Breast epithelium (tissue), 4 donors: ENCODE data around the gene NME7. TPM values are rescaled to one million over a fixed set of nuclear protein-coding genes. Genes with fewer than 3 reads are reported as not detected.

Experiments
- DNase-seq, 2 donors: peaks; one replicate each; pipeline ENCODE4 v3.0.0-alpha.2; 2019; ENCODE audit warnings: low spot score in 2 of 2
- H3K27ac ChIP-seq, 2 donors: fragments of 200-600 bp; sonication (generic) in 1 of 2; one replicate each; pipeline ENCODE4 v1.5.1; 2016 to 2019; ENCODE audit warnings: mild to moderate bottlenecking in 1 of 2
- H3K27me3 ChIP-seq, 2 donors: fragments of 200-600 bp; sonication (generic) in 1 of 2; one replicate each; pipeline versions ENCODE4 v1.5.1 to v1.6.0; 2017 to 2019; ENCODE audit warnings: control low read depth in 1 of 2, mild to moderate bottlenecking in 1 of 2
- H3K36me3 ChIP-seq: fragments of 200-600 bp; one replicate; pipeline ENCODE4 v1.5.1; 2019
- H3K4me1 ChIP-seq, 2 donors: fragments of 200-600 bp; sonication (generic); one replicate each; pipeline ENCODE4 v1.5.1; 2016 to 2019; ENCODE audit warnings: control low read depth in 1 of 2
- H3K4me3 ChIP-seq, 3 donors: fragments of 200-600 bp; sonication (generic); 1 replicate in 2 of 3; 2 replicates in 1 of 3; pipeline ENCODE4 v1.5.1; 2016 to 2019; ENCODE audit warnings: mild to moderate bottlenecking in 3 of 3, moderate library complexity in 2 of 3
- H3K9me3 ChIP-seq, 2 donors: fragments of 200-600 bp; sonication (generic) in 1 of 2; one replicate each; pipeline ENCODE4 v1.5.1; 2016 to 2019; ENCODE audit warnings: control low read depth in 1 of 2
- CTCF ChIP-seq, 3 donors: fragments of 450-650 bp; IDR thresholded peaks; one replicate each; pipeline ENCODE4 v1.5.1; 2016 to 2017; ENCODE audit warnings: antibody characterized with exemption in 3 of 3, mild to moderate bottlenecking in 3 of 3, moderate library complexity in 3 of 3
- POLR2A ChIP-seq: fragments of 450-650 bp; IDR thresholded peaks from one replicate; pipeline ENCODE4 v1.6.1; 2016; ENCODE audit warnings: antibody characterized with exemption, mild to moderate bottlenecking, moderate library complexity
- POLR2AphosphoS5 ChIP-seq, 3 donors: sonication (generic); formaldehyde crosslinking; IDR thresholded peaks; one replicate each; pipeline ENCODE4 v1.6.1; 2017; ENCODE audit warnings: antibody characterized with exemption in 3 of 3
- intact Hi-C: fragments of 100-400 bp; cut with DNase I; formaldehyde crosslinking; loops from one replicate; pipeline ENCODE4 v1.15.1; 2023; ENCODE audit warnings: low total_unique reads
- total RNA-seq, 3 donors: library from RNA; depleted of rRNA; stranded (reverse); fragments of >200 nt; gene quantifications; one replicate each; pipeline ENCODE4 v1.1.0, GENCODE V29; 2016

NME7 gene
- total RNA-seq, 3 donors from 2014 or later = 13.0 to 22.8 (median 16.7) TPM

DNA sequence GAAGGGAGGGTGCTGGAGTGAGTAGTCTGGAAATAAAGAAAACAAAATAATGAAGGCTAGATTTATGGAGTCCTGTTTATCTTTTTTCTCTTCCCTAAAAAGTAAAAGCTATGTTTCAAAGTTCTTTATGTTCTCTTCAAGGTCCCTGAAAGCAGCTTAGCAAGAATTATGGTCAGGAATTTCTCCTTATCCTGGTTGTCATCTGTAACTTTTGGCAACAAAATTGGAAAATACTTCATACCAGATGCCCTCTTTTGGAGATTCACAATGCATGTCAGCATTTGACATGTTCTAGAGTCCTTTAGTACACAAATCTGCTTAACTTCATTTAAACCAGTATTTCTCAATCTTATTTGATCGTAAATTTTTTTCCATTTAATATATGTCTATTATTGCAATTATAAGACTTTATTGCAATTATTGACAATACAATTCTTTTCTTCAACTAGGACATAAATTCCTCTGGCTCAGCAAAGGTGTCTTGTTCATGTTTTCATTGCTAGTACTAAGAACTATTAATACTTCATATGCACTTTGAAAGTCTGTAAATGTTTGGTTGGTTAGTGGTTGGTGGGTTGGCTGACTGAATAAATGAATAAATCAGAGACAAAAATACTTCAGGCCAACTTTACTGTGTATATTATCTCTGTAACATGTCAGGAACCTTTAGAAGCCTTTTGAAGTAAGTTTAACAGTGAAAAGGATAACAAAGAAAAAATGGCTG, 159.6 kb downstream of the NME7 start:
- Histone ChIP-seq H3K36me3 (no peaks in the 10 kb centered on the region), H3K4me3 (no peak overlapping the region), H3K27me3 (no peaks in the 10 kb centered on the region), H3K27ac (no peak overlapping the region), H3K9me3 (no peaks in the 10 kb centered on the region), H3K4me1 (no peaks in the 10 kb centered on the region)
- DNase-seq = no peak
- TF ChIP-seq CTCF (IDR thresholded peaks at IDR 0.05) (no peak), POLR2AphosphoS5 (IDR thresholded peaks at IDR 0.05) (no peak), POLR2A (no peak)
- intact Hi-C loops = no loop called here

DNA sequence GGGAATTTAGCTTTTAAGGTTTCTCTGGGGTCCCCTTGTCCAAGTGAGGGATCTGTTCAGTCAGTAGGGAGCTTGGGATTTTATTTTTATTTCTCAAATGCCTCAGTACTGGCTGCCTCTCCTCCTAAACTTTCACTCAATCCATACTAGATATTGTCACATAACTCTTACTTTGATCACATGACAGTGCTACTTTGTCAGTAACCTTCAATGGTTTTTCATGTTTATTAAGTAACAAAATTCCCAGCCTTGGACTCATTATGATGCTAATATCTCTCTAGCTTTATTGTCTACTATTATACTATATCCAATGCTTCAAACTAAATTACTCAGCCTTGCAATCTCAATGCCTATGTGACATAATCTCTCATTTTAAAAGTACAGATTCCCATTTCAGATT, 163.4 kb downstream of the NME7 start:
- H3K9me3 ChIP-seq = no peaks in the 10 kb centered on the region
- H3K36me3 ChIP-seq = no peaks in the 10 kb centered on the region
- TF ChIP-seq CTCF (IDR thresholded peaks at IDR 0.05) (no peak), POLR2A (no peak), POLR2AphosphoS5 (IDR thresholded peaks at IDR 0.05) (no peak)
- H3K27ac ChIP-seq = no peak overlapping the region
- H3K27me3 ChIP-seq = no peaks in the 10 kb centered on the region
- H3K4me1 ChIP-seq = no peaks in the 10 kb centered on the region
- intact Hi-C loops = no loop called here
- no peak for DNase-seq
- no peak overlapping the region for H3K4me3 ChIP-seq

- intact Hi-C loops = no loop called here
- Histone ChIP-seq H3K4me1 (no peaks in the 10 kb centered on the region), H3K36me3 (no peaks in the 10 kb centered on the region), H3K9me3 (no peaks in the 10 kb centered on the region), H3K4me3 (no peak overlapping the region), H3K27ac (no peak overlapping the region), H3K27me3 (no peaks in the 10 kb centered on the region)
- TF ChIP-seq POLR2AphosphoS5 (IDR thresholded peaks at IDR 0.05) = no peak
- TF ChIP-seq CTCF (IDR thresholded peaks at IDR 0.05) = no peak
- no peak for TF ChIP-seq POLR2A
- DNase-seq = no peak
These were observed 164.6 kb downstream of the NME7 start for GRCh38 chr1:169202791-169203665.

DNA sequence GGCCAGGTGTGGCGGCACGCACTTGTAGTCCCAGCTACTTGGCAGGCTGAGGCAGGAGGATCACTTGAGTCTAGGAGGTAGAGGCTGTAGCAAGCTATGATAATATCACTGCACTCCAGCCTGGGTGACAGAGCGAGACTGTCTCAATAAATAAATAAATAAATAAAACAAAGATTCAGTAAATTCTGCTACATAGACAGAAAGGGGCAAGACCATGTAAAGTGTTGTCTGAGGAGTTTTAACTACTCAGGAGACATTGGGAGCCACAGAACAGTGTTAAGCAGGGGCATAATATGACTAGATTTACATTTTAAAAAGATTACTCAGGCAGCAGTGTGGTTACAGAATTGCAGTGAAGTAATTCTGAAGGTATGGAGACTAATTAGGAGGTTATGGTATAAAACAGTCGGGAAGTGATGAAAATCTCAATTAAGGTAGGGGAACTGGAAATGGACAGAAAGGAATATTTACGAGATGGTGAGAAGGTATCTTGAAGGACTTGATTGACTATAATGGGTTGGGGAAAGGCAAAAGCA, 166.4 kb downstream of the NME7 start:
- no peak for TF ChIP-seq POLR2A
- no peak for TF ChIP-seq POLR2AphosphoS5 (IDR thresholded peaks at IDR 0.05)
- TF ChIP-seq CTCF (IDR thresholded peaks at IDR 0.05) = no peak
- intact Hi-C loops = no loop called here
- Histone ChIP-seq H3K36me3 (no peaks in the 10 kb centered on the region), H3K27me3 (no peaks in the 10 kb centered on the region), H3K27ac (no peak overlapping the region), H3K4me3 (no peak overlapping the region), H3K4me1 (no peaks in the 10 kb centered on the region), H3K9me3 (no peaks in the 10 kb centered on the region)
- DNase-seq = no peak

DNA sequence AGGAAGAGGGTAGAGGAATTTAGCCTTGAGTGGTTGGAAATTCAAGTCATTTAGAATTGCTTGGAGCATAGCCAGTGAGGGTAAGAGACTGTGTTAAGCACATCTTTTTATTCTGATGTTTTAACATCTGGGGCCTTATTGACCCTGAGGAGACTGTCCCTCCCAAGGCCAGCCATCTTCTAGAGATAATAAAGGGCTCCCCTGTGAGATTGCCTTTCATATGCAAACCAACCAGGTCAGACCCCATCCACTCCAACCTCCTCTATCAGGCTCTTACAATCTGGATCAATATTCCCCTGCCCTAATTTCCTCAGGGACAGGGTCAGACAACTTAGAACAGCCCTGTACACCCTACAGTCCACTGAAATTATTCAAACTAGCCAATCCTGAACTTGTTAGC, 167.3 kb downstream of the NME7 start:
- H3K4me1 ChIP-seq = no peaks in the 10 kb centered on the region
- H3K27ac ChIP-seq = no peak overlapping the region
- TF ChIP-seq POLR2AphosphoS5 (IDR thresholded peaks at IDR 0.05) = no peak
- no peak for TF ChIP-seq POLR2A
- no peak for TF ChIP-seq CTCF (IDR thresholded peaks at IDR 0.05)
- H3K27me3 ChIP-seq = no peaks in the 10 kb centered on the region
- H3K36me3 ChIP-seq = no peaks in the 10 kb centered on the region
- no peak overlapping the region for H3K4me3 ChIP-seq
- intact Hi-C loops = no loop called here
- H3K9me3 ChIP-seq = no peaks in the 10 kb centered on the region
- no peak for DNase-seq
